CD4-positive, alpha-beta T cell treated with Interleukin-15 for 1 hour (primary cell): Measurements from ENCODE around the gene AFDN.

ENCODE experiments used
- DNase-seq: peaks from one replicate; pipeline ENCODE4 v3.0.0-alpha.2; 2020

Gene AFDN

GRCh38 chr6:167795321-167795811 lies 31.3 kb upstream of the AFDN start:
- no peak for DNase-seq

- no peak for DNase-seq
Observed at GRCh38 chr6:167795874-167796191, 30.9 kb upstream of the AFDN start.

GRCh38 chr6:167796192-167796981 lies 30.3 kb upstream of the AFDN start:
- DNase-seq: no peak

GRCh38 chr6:167797011-167797471 lies 29.7 kb upstream of the AFDN start:
- no peak for DNase-seq

GRCh38 chr6:167797476-167798265 lies 29.0 kb upstream of the AFDN start:
- no peak for DNase-seq

GRCh38 chr6:167798453-167798852 lies 28.3 kb upstream of the AFDN start:
- no peak for DNase-seq

- DNase-seq: no peak
Observed at GRCh38 chr6:167799033-167799821, 27.5 kb upstream of the AFDN start.

GRCh38 chr6:167800549-167800948 lies 26.2 kb upstream of the AFDN start:
- DNase-seq: no peak

GRCh38 chr6:167801263-167801662 lies 25.4 kb upstream of the AFDN start:
- DNase-seq: no peak

GRCh38 chr6:167802339-167802738 lies 24.4 kb upstream of the AFDN start:
- DNase-seq: no peak

- DNase-seq: no peak
Observed at GRCh38 chr6:167803816-167804215, 22.9 kb upstream of the AFDN start.

- no peak for DNase-seq
Observed at GRCh38 chr6:167804281-167805013, 22.3 kb upstream of the AFDN start.

GRCh38 chr6:167805349-167806060 lies 21.2 kb upstream of the AFDN start:
- no peak for DNase-seq

GRCh38 chr6:167806061-167806700 lies 20.5 kb upstream of the AFDN start:
- DNase-seq: no peak

- DNase-seq: no peak
Observed at GRCh38 chr6:167807200-167807599, 19.5 kb upstream of the AFDN start.

- DNase-seq: no peak
Observed at GRCh38 chr6:167807756-167808155, 19.0 kb upstream of the AFDN start.

- no peak for DNase-seq
Observed at GRCh38 chr6:167811040-167811439, 15.7 kb upstream of the AFDN start.

- DNase-seq: no peak
Observed at GRCh38 chr6:167811442-167812087, 15.1 kb upstream of the AFDN start.

- DNase-seq: no peak
Observed at GRCh38 chr6:167812088-167812487, 14.6 kb upstream of the AFDN start.

GRCh38 chr6:167815296-167815980 lies 11.3 kb upstream of the AFDN start:
- no peak for DNase-seq
